NOMO-1 treated with dmso at 0.1 percent for 144 hours (cell line): ENCODE measurements around the gene TMEM125.

Source experiments
- DNase-seq: peaks from one replicate; lab custom pipeline; 2025; ENCODE audit not compliant: unreplicated experiment; lab: John Stamatoyannopoulos, UW

Gene TMEM125

GRCh38 chr1:43288785-43289706 lies 19.3 kb downstream of the TMEM125 start:
- no peak for DNase-seq

GRCh38 chr1:43292216-43292615 lies 22.4 kb downstream of the TMEM125 start:
- no peak for DNase-seq

GRCh38 chr1:43292679-43293078 lies 22.9 kb downstream of the TMEM125 start:
- no peak for DNase-seq

GRCh38 chr1:43293176-43293575 lies 23.4 kb downstream of the TMEM125 start:
- DNase-seq = no peak

GRCh38 chr1:43293896-43294760 lies 24.3 kb downstream of the TMEM125 start:
- DNase-seq = no peak

GRCh38 chr1:43294761-43295160 lies 25.0 kb downstream of the TMEM125 start:
- no peak for DNase-seq

- no peak for DNase-seq
Observed at GRCh38 chr1:43296207-43296606, 26.4 kb downstream of the TMEM125 start.

GRCh38 chr1:43298055-43298454 lies 28.3 kb downstream of the TMEM125 start:
- DNase-seq = no peak

GRCh38 chr1:43299101-43299500 lies 29.3 kb downstream of the TMEM125 start:
- no peak for DNase-seq

GRCh38 chr1:43300378-43301094 lies 30.8 kb downstream of the TMEM125 start, which contains the start of gene TIE1:
TSS of gene TIE1 (plus strand) at chr1:43300982. CDS start at chr1:43301072, 90 bp downstream.
- DNase-seq = no peak

- no peak for DNase-seq
Observed at GRCh38 chr1:43302201-43302600, 32.4 kb downstream of the TMEM125 start.

- no peak for DNase-seq
Observed at GRCh38 chr1:43302721-43303470, 33.1 kb downstream of the TMEM125 start.

- no peak for DNase-seq
Observed at GRCh38 chr1:43303471-43304313, 33.9 kb downstream of the TMEM125 start.

GRCh38 chr1:43304314-43304681 lies 34.5 kb downstream of the TMEM125 start:
- DNase-seq = no peak

- no peak for DNase-seq
Observed at GRCh38 chr1:43304771-43305300, 35.1 kb downstream of the TMEM125 start.

GRCh38 chr1:43305461-43305860 lies 35.7 kb downstream of the TMEM125 start:
- DNase-seq = no peak

GRCh38 chr1:43305926-43306687 lies 36.3 kb downstream of the TMEM125 start:
- no peak for DNase-seq

GRCh38 chr1:43306688-43307457 lies 37.1 kb downstream of the TMEM125 start:
- no peak for DNase-seq
